DLD1 (cell line): ENCODE measurements around the gene CCDC12.

Source experiments
- in situ Hi-C: cut with HindIII; loops from 2 replicates; pipeline ENCODE4 v1.10.0; 2017; ENCODE audit warnings: low sequenced_read_pairs

Gene CCDC12

GRCh38 chr3:46881596-46882376 lies 94.8 kb downstream of the CCDC12 start:
- in situ Hi-C loops, result no loop called here

- in situ Hi-C loops, result no loop called here
Observed at GRCh38 chr3:46880884-46881595, 95.5 kb downstream of the CCDC12 start.

GRCh38 chr3:46878781-46879436 lies 97.6 kb downstream of the CCDC12 start:
- in situ Hi-C loops, result no loop called here

GRCh38 chr3:46877406-46878125 lies 99.0 kb downstream of the CCDC12 start, which contains the start of gene PTH1R:
PTH1R (plus strand) TSS chr3:46877721; CDS start chr3:46883560, 5,839 bp downstream.
- in situ Hi-C loops, result no loop called here

GRCh38 chr3:46876313-46877300 lies 99.9 kb downstream of the CCDC12 start:
- in situ Hi-C loops, result no loop called here

- in situ Hi-C loops, result no loop called here
Observed at GRCh38 chr3:46875560-46875959, 101.0 kb downstream of the CCDC12 start.

GRCh38 chr3:46874430-46874829 lies 102.1 kb downstream of the CCDC12 start:
- in situ Hi-C loops, result no loop called here

GRCh38 chr3:46873521-46873920 lies 103.0 kb downstream of the CCDC12 start:
- in situ Hi-C loops, result no loop called here
